Neural progenitor cell (in vitro differentiated cells): ENCODE data around the gene PAK6. TPM values are rescaled to one million over a fixed set of nuclear protein-coding genes. Genes with fewer than 3 reads are reported as not detected.

Source experiments
- DNase-seq: peaks from one replicate; pipeline ENCODE4 v3.0.0-alpha.2; 2016; ENCODE audit warnings: low spot score
- H2AFZ ChIP-seq: fragments of 200-600 bp; sonication (generic); replicated peaks from 2 replicates; pipeline ENCODE4 v1.6.1; 2016; ENCODE audit warnings: antibody characterized with exemption
- H3F3A ChIP-seq: fragments of 200-600 bp; sonication (generic); 2 replicates; pipeline ENCODE4 v1.6.1; 2016; ENCODE audit warnings: antibody characterized with exemption, low read depth
- H3K27ac ChIP-seq: fragments of 200-600 bp; sonication (generic); 2 replicates; pipeline ENCODE4 v1.5.1; 2016; ENCODE audit warnings: mild to moderate bottlenecking
- H3K27me3 ChIP-seq: fragments of 200-600 bp; sonication (generic); 2 replicates; pipeline ENCODE4 v1.6.1; 2016; ENCODE audit warnings: mild to moderate bottlenecking, moderate library complexity
- H3K36me3 ChIP-seq: fragments of 200-600 bp; sonication (generic); 2 replicates; pipeline ENCODE4 v1.5.1; 2016
- H3K4me1 ChIP-seq: fragments of 200-600 bp; sonication (generic); 2 replicates; pipeline ENCODE4 v1.6.1; 2016; ENCODE audit warnings: mixed run types
- H3K4me2 ChIP-seq: fragments of 200-600 bp; sonication (generic); 2 replicates; pipeline ENCODE4 v1.6.1; 2016
- H3K4me3 ChIP-seq: fragments of 200-600 bp; sonication (generic); 2 replicates; pipeline ENCODE4 v1.5.1; 2016
- H3K79me2 ChIP-seq: fragments of 200-600 bp; sonication (generic); 2 replicates; pipeline ENCODE4 v1.6.1; 2016; ENCODE audit warnings: low read depth
- H3K9ac ChIP-seq: fragments of 200-600 bp; sonication (generic); 2 replicates; pipeline ENCODE4 v1.6.1; 2016
- H3K9me3 ChIP-seq: fragments of 200-600 bp; sonication (generic); 2 replicates; pipeline ENCODE4 v1.5.1; 2016; ENCODE audit warnings: low read depth
- H4K20me1 ChIP-seq: fragments of 200-600 bp; sonication (generic); 2 replicates; pipeline ENCODE4 v1.6.1; 2016; ENCODE audit warnings: low read depth
- H3K27ac Mint-ChIP-seq: 3 replicates; pipeline ENCODE4 v1.8.0; 2021; ENCODE audit warnings: mixed read lengths
- H3K27me3 Mint-ChIP-seq: 2 replicates; pipeline ENCODE4 v1.8.0; 2022; ENCODE audit warnings: low read depth, mild to moderate bottlenecking, inconsistent platforms, moderate library complexity, mixed read lengths; ENCODE audit not compliant: insufficient read depth
- H3K36me3 Mint-ChIP-seq: 3 replicates; pipeline ENCODE4 v1.8.0; 2021; ENCODE audit warnings: mixed read lengths
- H3K4me1 Mint-ChIP-seq: 3 replicates; pipeline ENCODE4 v1.8.0; 2021; ENCODE audit warnings: mixed read lengths
- H3K4me3 Mint-ChIP-seq: 3 replicates; pipeline ENCODE4 v1.8.0; 2021; ENCODE audit warnings: mild to moderate bottlenecking, moderate library complexity, mixed read lengths
- H3K9me3 Mint-ChIP-seq: 3 replicates; pipeline ENCODE4 v1.8.0; 2020; ENCODE audit warnings: mixed read lengths
- CTCF ChIP-seq: fragments of 200-600 bp; sonication (generic); IDR thresholded peaks from 2 replicates; pipeline ENCODE4 v1.5.1; 2017; ENCODE audit warnings: antibody characterized with exemption, mild to moderate bottlenecking
- EZH2 ChIP-seq: fragments of 200-600 bp; sonication (generic); IDR thresholded peaks from 2 replicates; pipeline ENCODE4 v1.6.1; 2017; ENCODE audit warnings: antibody characterized with exemption, mild to moderate bottlenecking, moderate library complexity
- EZH2phosphoT487 ChIP-seq: fragments of 200-600 bp; sonication (generic); IDR thresholded peaks from 2 replicates; pipeline ENCODE4 v1.6.1; 2017; ENCODE audit warnings: antibody characterized with exemption
- total RNA-seq: library from RNA; depleted of rRNA; stranded (reverse); fragments of >200 nt; gene quantifications from 2 replicates; pipeline ENCODE4 v1.2.3, GENCODE V29; 2015; ENCODE audit warnings: low replicate concordance

PAK6 gene
- total RNA-seq, 1 donor from 2014 or later = not detected

- H3F3A ChIP-seq = no peaks in the 10 kb centered on the region
- peaks cover 5% of the 10 kb centered on the region for H3K36me3 Mint-ChIP-seq
- H3K4me3 Mint-ChIP-seq = peak overlapping the region; percentile 4
- no peak overlapping the region for H2AFZ ChIP-seq
- no peaks in the 10 kb centered on the region for H4K20me1 ChIP-seq
- TF ChIP-seq CTCF = no peak
- TF ChIP-seq EZH2 = no peak
- TF ChIP-seq EZH2phosphoT487 = no peak
- no peak overlapping the region for H3K4me2 ChIP-seq
- H3K9me3 ChIP-seq = peaks cover 5% of the 10 kb centered on the region
- H3K27me3 Mint-ChIP-seq = peaks cover 22% of the 10 kb centered on the region
- H3K9ac ChIP-seq = no peak overlapping the region
- no peaks in the 10 kb centered on the region for H3K79me2 ChIP-seq
- peaks cover 17% of the 10 kb centered on the region for H3K4me1 ChIP-seq
- peaks cover 65% of the 10 kb centered on the region for H3K4me1 Mint-ChIP-seq
- no peaks in the 10 kb centered on the region for H3K36me3 ChIP-seq
- no peak overlapping the region for H3K4me3 ChIP-seq
- no peak for DNase-seq
- H3K27me3 ChIP-seq = peaks cover 15% of the 10 kb centered on the region
- peaks cover 19% of the 10 kb centered on the region for H3K9me3 Mint-ChIP-seq
- H3K27ac Mint-ChIP-seq = peak overlapping the region; percentile 90
- no peak overlapping the region for H3K27ac ChIP-seq
Observed at GRCh38 chr15:40297356-40297755, 58.5 kb downstream of the PAK6 start.

GRCh38 chr15:40298216-40298935 lies 59.5 kb downstream of the PAK6 start:
- H3K4me1 ChIP-seq = peaks cover 16% of the 10 kb centered on the region

GRCh38 chr15:40300367-40300766 lies 61.5 kb downstream of the PAK6 start:
- no peaks in the 10 kb centered on the region for H3K27me3 ChIP-seq
- peaks cover 5% of the 10 kb centered on the region for H3K36me3 Mint-ChIP-seq
- no peak overlapping the region for H3K4me3 ChIP-seq
- H4K20me1 ChIP-seq = no peaks in the 10 kb centered on the region
- H3K79me2 ChIP-seq = no peaks in the 10 kb centered on the region
- H3K27ac ChIP-seq = no peak overlapping the region
- TF ChIP-seq EZH2phosphoT487 (no peak), CTCF (no peak), EZH2 (no peak)
- H3K36me3 ChIP-seq = no peaks in the 10 kb centered on the region
- H3K4me1 Mint-ChIP-seq = peaks cover 36% of the 10 kb centered on the region
- peaks cover 29% of the 10 kb centered on the region for H3K27me3 Mint-ChIP-seq
- DNase-seq = no peak
- H3K9me3 Mint-ChIP-seq = peaks cover 19% of the 10 kb centered on the region
- peaks cover 7% of the 10 kb centered on the region for H3K4me1 ChIP-seq
- no peaks in the 10 kb centered on the region for H3F3A ChIP-seq
- no peak overlapping the region for H3K9ac ChIP-seq
- no peak overlapping the region for H2AFZ ChIP-seq
- H3K4me3 Mint-ChIP-seq = no peak overlapping the region
- H3K27ac Mint-ChIP-seq = no peak overlapping the region
- no peak overlapping the region for H3K4me2 ChIP-seq
- peaks cover 5% of the 10 kb centered on the region for H3K9me3 ChIP-seq

More at GRCh38 chr15:40298216-40298935, 59.5 kb downstream of the PAK6 start:
- Mint-ChIP-seq H3K27ac (no peak overlapping the region), H3K36me3 (peaks cover 5% of the 10 kb centered on the region), H3K27me3 (peaks cover 23% of the 10 kb centered on the region), H3K4me1 (peaks cover 55% of the 10 kb centered on the region), H3K9me3 (peaks cover 19% of the 10 kb centered on the region), H3K4me3 (no peak overlapping the region)
- Histone ChIP-seq H3K79me2 (no peaks in the 10 kb centered on the region), H3K4me2 (no peak overlapping the region), H4K20me1 (no peaks in the 10 kb centered on the region), H3K9ac (no peak overlapping the region), H3K9me3 (peaks cover 5% of the 10 kb centered on the region), H3F3A (no peaks in the 10 kb centered on the region), H3K27ac (no peak overlapping the region), H3K36me3 (no peaks in the 10 kb centered on the region), H3K27me3 (peaks cover 5% of the 10 kb centered on the region), H2AFZ (no peak overlapping the region), H3K4me3 (no peak overlapping the region)
- no peak for DNase-seq
- TF ChIP-seq EZH2 (no peak), EZH2phosphoT487 (no peak), CTCF (no peak)
